Immature natural killer cell (primary cell): Measurements from ENCODE around the gene DGCR2. TPM values are rescaled to one million over a fixed set of nuclear protein-coding genes. Genes with fewer than 3 reads are reported as not detected.
"Not testable (repeated sequence)": the region's sequence is repeated elsewhere in the genome, so short reads cannot be mapped to it uniquely, and the experiment has no call there.

Experiments
- DNase-seq, 3 donors: peaks; one replicate each; pipeline ENCODE4 v3.0.0; 2022; ENCODE audit warnings: mixed read lengths in 1 of 3
- H3K27ac Mint-ChIP-seq, 6 donors: one replicate each; pipeline ENCODE4 v1.8.0; 2020; ENCODE audit warnings: mixed read lengths in 6 of 6, mild to moderate bottlenecking in 5 of 6, inconsistent platforms in 4 of 6, moderate library complexity in 3 of 6
- H3K27me3 Mint-ChIP-seq, 3 donors: one replicate each; pipeline ENCODE4 v1.8.0; 2020 to 2021; ENCODE audit warnings: low read depth in 3 of 3, mild to moderate bottlenecking in 3 of 3, mixed read lengths in 3 of 3, moderate library complexity in 3 of 3, inconsistent platforms in 1 of 3
- H3K36me3 Mint-ChIP-seq, 3 donors: one replicate each; pipeline ENCODE4 v1.8.0; 2020; ENCODE audit warnings: mixed read lengths in 3 of 3, inconsistent platforms in 2 of 3, mild to moderate bottlenecking in 2 of 3
- H3K4me1 Mint-ChIP-seq, 2 donors: one replicate each; pipeline ENCODE4 v1.8.0; 2020; ENCODE audit warnings: inconsistent platforms in 2 of 2, mild to moderate bottlenecking in 2 of 2, mixed read lengths in 2 of 2, moderate library complexity in 1 of 2
- H3K4me3 Mint-ChIP-seq, 5 donors: one replicate each; pipeline ENCODE4 v1.8.0; 2020; ENCODE audit warnings: mild to moderate bottlenecking in 5 of 5, mixed read lengths in 5 of 5, inconsistent platforms in 3 of 5, moderate library complexity in 3 of 5
- H3K9me3 Mint-ChIP-seq, 6 donors: one replicate each; pipeline ENCODE4 v1.8.0; 2020; ENCODE audit warnings: mild to moderate bottlenecking in 6 of 6, mixed read lengths in 6 of 6, inconsistent platforms in 4 of 6, moderate library complexity in 3 of 6
- polyA plus RNA-seq, 3 donors: library from polyadenylated mRNA; unstranded; fragments of 300-500 nt; fragmentation: Illumina TruSeq; gene quantifications; one replicate each; pipeline ENCODE4 v1.2.3, GENCODE V29; 2021

The DGCR2 gene
- polyA plus RNA-seq, 3 donors from 2014 or later: 19.4 to 51.7 (median 31.6) TPM

DNA sequence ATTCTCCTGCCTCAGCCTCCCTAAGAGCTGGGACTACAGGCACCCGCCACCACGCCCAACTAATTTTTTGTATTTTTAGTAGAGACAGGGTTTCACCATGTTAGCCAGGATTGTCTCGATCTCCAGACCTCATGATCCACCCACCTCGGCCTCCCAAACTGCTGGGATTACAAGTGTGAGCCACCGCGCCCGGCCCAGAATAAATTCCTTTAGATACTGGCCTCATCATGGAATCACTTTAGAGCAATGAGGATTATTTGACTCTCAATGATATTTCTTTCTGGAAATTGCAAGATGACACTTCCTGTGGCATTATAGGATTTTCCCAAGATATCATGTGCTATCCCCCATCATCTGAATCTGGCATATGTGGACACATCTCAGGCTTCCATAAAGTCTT, 108.8 kb downstream of the DGCR2 start:
- not testable (repeated sequence) for H3K4me1 Mint-ChIP-seq, DNase-seq, H3K36me3 Mint-ChIP-seq, H3K4me3 Mint-ChIP-seq, H3K9me3 Mint-ChIP-seq, H3K27ac Mint-ChIP-seq
- H3K27me3 Mint-ChIP-seq: peaks cover 5 to 13% (median 5%) of the 10 kb centered on the region in 3 donors

DNA sequence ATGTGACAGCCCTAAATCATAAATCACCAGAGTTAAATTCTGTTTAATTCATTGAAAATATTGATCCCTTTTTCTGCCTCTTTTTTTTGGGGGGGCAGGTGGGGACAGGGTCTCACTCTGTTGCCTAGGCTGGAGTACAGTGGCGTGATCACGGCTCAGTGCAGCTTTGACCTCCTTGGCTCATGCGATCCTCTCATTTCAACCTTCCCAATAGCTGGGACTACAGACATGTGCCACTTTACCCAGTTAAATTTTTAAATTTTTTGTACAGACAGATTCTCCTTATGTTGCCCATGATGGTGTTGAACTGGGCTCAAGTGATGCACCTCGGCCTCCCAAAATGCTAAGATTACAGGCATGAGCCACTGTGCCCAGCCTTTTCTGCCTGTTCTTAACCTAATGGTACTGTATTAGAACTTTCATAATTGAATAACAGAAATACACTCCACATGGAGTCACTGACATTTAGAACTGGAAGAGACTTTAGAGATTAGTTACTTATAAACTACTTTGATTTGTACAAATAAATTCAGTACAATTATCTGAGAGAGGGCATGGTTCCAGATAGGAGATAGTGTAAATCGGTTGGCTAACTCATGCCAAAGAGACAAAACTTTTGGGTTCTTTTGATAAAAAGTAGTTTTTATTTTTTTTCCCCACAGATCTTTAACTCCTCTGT, 109.8 kb downstream of the DGCR2 start:
- no peaks in the 10 kb centered on the region for H3K4me1 Mint-ChIP-seq
- no peak for DNase-seq
- no peaks in the 10 kb centered on the region for H3K9me3 Mint-ChIP-seq
- no peak overlapping the region for H3K4me3 Mint-ChIP-seq
- H3K36me3 Mint-ChIP-seq: no peaks in the 10 kb centered on the region
- peaks cover 5 to 13% (median 5%) of the 10 kb centered on the region in 3 donors for H3K27me3 Mint-ChIP-seq
- no peak overlapping the region for H3K27ac Mint-ChIP-seq

DNA sequence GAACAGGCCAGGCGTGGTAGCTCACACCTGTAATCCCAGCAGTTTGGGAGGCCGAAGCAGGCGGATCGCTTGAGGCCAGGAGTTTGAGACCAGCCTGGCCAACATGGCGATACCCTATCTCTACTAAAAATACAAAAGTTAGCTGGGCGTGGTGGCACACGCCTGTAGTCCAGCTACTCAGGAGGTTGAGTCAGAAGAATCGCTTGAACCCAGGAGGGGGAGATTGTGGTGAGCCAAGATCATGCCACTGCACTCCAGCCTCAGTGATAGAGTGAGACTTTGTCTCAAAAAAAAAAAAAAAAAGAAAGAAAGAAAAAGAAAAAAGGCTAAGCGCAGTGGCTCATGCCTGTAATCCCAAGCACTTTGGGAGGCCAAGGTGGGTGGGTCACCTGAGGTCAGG, 110.6 kb downstream of the DGCR2 start:
- H3K9me3 Mint-ChIP-seq, H3K4me3 Mint-ChIP-seq, H3K4me1 Mint-ChIP-seq, DNase-seq, H3K36me3 Mint-ChIP-seq, H3K27ac Mint-ChIP-seq: not testable (repeated sequence)
- peaks cover 5 to 13% (median 5%) of the 10 kb centered on the region in 3 donors for H3K27me3 Mint-ChIP-seq

DNA sequence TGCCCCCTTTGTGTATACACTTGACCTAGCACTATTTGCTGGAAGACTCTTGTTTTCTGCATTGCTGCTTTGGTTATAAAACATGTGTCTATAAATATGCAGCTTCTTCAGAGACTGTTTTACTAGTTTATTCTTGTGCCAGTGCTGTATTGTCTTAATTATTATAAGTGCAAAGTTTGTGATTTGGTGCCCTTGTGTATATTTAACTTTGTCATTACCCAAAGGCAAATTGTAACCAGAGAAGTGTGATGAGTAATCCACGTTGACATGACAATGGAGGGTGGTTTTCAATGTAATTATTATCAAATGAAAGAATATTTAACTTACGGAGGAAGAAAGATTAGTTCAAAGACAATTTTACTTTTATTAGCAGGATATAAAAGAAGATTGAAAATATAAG, 111.1 kb downstream of the DGCR2 start:
- Mint-ChIP-seq H3K27ac (no peak overlapping the region), H3K4me3 (no peak overlapping the region), H3K27me3 (peaks cover 5 to 15% (median 5%) of the 10 kb centered on the region in 3 donors), H3K36me3 (no peaks in the 10 kb centered on the region), H3K4me1 (no peaks in the 10 kb centered on the region), H3K9me3 (no peaks in the 10 kb centered on the region)
- DNase-seq: no peak

DNA sequence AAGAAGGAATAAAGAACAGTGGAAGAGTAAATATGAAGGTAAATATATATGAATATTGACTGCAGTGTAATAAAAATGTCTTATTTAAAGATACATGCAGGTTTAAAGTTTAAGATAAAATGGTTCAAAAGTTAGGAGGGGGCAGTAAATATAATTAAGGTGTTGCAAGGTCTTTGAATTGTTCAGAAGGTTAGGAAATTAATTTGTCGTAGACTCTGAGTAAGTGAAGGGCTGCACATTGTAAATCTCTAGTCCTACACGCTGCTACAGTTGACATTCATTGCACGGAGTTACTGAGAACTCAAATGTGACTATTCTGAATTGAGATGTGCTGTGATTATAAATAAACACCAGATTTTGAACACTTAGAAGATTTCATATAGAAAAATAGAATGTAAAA, 116.3 kb downstream of the DGCR2 start:
- no peak overlapping the region for H3K27ac Mint-ChIP-seq

DNA sequence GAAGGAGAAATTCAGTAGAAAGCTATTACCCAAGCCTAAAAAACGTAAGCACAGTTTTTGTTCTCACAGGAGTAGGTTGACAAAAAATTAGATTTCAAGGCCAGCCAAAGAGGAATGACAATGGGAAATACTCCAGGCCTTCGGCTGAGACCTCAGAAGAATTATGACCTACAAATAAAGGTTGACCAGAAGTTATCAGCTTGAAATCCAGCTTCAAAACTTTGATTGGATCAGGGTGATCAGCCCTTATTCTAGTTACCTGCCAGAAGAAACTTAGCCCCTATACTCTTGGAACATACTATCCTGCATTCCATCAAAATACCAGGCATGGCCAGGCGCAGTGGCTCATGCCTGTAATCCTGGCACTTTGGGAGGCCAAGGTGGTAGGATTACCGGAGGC, 117.7 kb downstream of the DGCR2 start:
- DNase-seq: no peak
- H3K27me3 Mint-ChIP-seq: peaks cover 2 to 14% (median 6%) of the 10 kb centered on the region in 3 donors
- H3K4me1 Mint-ChIP-seq: no peaks in the 10 kb centered on the region
- H3K4me3 Mint-ChIP-seq: no peak overlapping the region
- no peaks in the 10 kb centered on the region for H3K9me3 Mint-ChIP-seq
- no peak overlapping the region for H3K27ac Mint-ChIP-seq
- no peaks in the 10 kb centered on the region for H3K36me3 Mint-ChIP-seq

More for the DNA sequence above, 116.3 kb downstream of the DGCR2 start:
- H3K27me3 Mint-ChIP-seq: peaks cover 2 to 12% (median 10%) of the 10 kb centered on the region in 3 donors
- H3K36me3 Mint-ChIP-seq: no peaks in the 10 kb centered on the region
- no peak overlapping the region for H3K4me3 Mint-ChIP-seq
- H3K4me1 Mint-ChIP-seq: no peaks in the 10 kb centered on the region
- no peak for DNase-seq
- no peaks in the 10 kb centered on the region for H3K9me3 Mint-ChIP-seq

DNA sequence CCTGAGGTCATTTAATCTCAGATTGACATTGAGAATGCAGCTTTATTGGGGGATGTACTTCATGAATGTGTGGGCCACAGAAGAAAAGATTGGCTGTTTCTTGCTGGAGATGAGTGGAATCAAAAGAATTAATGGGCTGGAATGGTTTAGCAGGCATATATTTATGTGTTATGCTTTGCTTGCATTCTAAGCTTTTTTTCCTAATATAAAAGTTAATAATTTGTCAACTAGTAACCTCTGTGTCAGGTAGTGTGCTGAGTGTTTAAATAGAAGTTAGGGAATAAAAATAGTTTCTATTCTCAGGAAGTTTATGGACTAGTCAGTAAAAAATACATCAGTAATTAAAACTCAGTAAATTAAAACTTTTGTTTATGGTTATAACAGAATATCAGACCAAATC, 118.7 kb downstream of the DGCR2 start:
- Mint-ChIP-seq H3K36me3 (no peaks in the 10 kb centered on the region), H3K27ac (no peak overlapping the region), H3K9me3 (no peaks in the 10 kb centered on the region), H3K4me3 (no peak overlapping the region), H3K4me1 (no peaks in the 10 kb centered on the region), H3K27me3 (peaks cover 2 to 17% (median 4%) of the 10 kb centered on the region in 3 donors)
- no peak for DNase-seq

DNA sequence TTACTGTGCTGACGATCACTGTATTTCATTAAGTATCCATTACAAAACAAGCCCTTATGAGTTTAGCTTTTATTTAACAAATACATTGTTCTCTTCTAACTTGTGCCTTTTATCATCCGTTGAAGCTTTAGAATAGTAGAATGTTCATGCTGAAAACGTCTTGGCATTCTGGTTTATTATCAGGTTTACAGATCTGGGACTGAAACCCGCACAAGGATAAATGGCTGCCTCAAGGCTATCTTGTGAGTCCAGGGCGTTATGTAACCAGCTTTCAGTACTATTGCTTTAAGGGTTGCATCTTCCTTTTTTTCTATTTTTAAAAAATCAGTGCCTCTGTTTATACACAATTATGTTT, 119.6 kb downstream of the DGCR2 start:
- DNase-seq: no peak
- Mint-ChIP-seq H3K27ac (no peak overlapping the region), H3K4me3 (no peak overlapping the region), H3K9me3 (no peaks in the 10 kb centered on the region), H3K4me1 (no peaks in the 10 kb centered on the region), H3K36me3 (no peaks in the 10 kb centered on the region), H3K27me3 (peaks cover 2 to 21% (median 4%) of the 10 kb centered on the region in 3 donors)

DNA sequence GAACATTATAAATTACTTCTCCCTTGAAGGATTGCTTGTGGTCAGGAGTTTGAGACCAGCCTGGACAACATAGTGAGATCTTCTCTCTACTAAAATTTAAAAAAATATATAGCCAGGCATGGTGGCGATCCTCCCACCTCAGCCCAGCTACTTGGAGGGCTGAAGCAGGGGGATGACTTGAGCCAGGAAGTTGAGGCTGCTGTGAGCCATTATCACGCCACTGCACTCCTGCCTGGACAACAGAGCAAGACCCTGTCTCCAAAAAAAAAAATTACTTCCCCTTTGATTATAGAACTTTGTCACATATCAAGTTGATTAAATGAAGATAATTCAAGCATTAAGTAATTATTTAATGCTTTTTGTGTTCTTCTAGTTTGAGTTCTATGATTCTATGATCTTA, 121.0 kb downstream of the DGCR2 start:
- Mint-ChIP-seq H3K9me3 (no peaks in the 10 kb centered on the region), H3K4me1 (no peaks in the 10 kb centered on the region), H3K4me3 (no peak overlapping the region), H3K36me3 (no peaks in the 10 kb centered on the region), H3K27ac (no peak overlapping the region), H3K27me3 (peaks cover 2 to 21% (median 3%) of the 10 kb centered on the region in 3 donors)
- DNase-seq: no peak

DNA sequence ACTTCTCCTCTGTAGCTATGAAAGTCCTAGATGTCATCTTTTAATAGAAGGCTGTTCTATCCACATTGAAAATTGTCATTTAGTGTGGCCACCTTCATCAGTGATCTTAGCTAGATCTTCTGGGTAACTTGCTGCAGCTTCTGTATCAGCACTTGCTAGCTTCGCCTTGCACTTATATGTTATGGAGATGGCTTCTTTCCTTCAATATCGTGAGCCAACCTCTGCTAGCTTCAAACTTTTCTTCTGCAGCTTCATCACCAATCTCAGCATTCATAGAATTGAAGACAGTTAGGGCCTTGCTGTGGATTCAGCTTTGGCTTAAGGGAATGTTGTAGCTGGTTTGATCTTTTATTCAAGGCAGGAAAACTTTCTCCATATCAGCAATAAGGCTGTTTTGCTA, 122.1 kb downstream of the DGCR2 start:
- not testable (repeated sequence) for H3K4me1 Mint-ChIP-seq, H3K9me3 Mint-ChIP-seq, DNase-seq, H3K4me3 Mint-ChIP-seq, H3K27ac Mint-ChIP-seq, H3K36me3 Mint-ChIP-seq
- H3K27me3 Mint-ChIP-seq: peaks cover 2 to 23% (median 3%) of the 10 kb centered on the region in 3 donors

DNA sequence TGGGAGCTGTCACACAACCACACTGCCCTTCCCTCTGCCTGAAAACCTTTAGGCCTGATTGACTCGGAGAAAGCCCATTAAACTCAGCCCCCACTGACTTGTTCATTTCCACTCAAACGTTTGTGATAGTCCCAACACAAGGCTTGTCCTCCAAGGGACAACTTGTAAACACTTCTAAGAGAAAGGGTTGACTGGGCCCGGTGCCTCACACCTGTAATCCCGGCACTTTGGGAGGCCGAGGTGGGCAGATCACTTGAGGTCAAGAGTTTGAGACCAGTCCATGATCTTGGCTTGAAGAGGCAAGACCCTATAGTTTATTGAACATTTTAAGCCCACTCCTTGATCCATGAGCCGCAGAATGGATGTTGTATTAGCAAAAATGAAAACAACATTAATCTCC, 122.8 kb downstream of the DGCR2 start:
- Mint-ChIP-seq H3K27me3 (peaks cover 2 to 20% (median 3%) of the 10 kb centered on the region in 3 donors), H3K4me1 (no peaks in the 10 kb centered on the region), H3K36me3 (no peaks in the 10 kb centered on the region), H3K9me3 (no peaks in the 10 kb centered on the region), H3K27ac (no peak overlapping the region), H3K4me3 (no peak overlapping the region)
- DNase-seq: no peak

DNA sequence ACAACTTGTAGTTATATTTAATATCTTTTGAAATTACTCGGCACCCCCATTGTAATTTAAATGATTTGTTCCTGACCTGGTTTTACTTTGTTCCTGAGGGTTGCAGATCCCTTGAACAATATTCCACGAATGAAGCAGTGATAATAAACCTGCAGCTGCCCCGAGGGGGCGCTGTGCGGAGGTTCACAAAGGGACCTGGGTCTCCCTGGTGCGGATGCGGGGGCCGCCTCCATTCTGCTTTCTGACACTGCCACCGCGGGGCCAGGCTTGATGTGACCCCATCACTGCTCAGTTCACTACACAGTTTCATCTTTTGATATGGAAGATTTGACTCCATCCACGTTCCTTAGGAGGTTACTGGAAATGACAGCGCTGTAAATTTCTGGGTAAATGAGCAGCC, 123.2 kb downstream of the DGCR2 start:
- no peak overlapping the region for H3K4me3 Mint-ChIP-seq
- no peaks in the 10 kb centered on the region for H3K4me1 Mint-ChIP-seq
- no peak overlapping the region for H3K27ac Mint-ChIP-seq
- no peak for DNase-seq
- H3K9me3 Mint-ChIP-seq: no peaks in the 10 kb centered on the region
- H3K27me3 Mint-ChIP-seq: peaks cover 0 to 17% (median 3%) of the 10 kb centered on the region in 3 donors
- no peaks in the 10 kb centered on the region for H3K36me3 Mint-ChIP-seq

DNA sequence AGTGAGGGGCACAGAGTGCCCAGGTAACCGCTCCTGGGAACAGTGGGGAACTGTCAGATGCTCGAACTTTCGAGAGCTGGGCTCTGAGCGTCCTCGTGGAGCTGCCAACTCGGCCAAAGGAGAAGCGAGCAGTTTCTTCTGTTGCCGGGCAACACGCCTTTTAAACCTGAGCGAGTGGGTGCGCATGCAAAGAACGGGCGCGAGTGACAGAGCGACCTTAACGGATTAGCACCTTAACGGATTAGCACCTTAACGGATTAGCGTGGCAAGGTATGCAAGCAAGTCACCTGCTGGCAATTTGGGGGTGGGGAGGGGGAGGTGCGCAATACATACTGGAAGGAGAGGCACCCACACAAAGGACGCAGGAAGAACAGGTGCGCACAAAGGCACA, 124.3 kb downstream of the DGCR2 start:
- no peak overlapping the region for H3K4me3 Mint-ChIP-seq
- H3K27ac Mint-ChIP-seq: no peak overlapping the region
- DNase-seq: no peak
- no peaks in the 10 kb centered on the region for H3K36me3 Mint-ChIP-seq
- H3K9me3 Mint-ChIP-seq: no peaks in the 10 kb centered on the region
- H3K4me1 Mint-ChIP-seq: no peaks in the 10 kb centered on the region
- H3K27me3 Mint-ChIP-seq: peaks cover under 1 to 19% (median 3%) of the 10 kb centered on the region in 3 donors

DNA sequence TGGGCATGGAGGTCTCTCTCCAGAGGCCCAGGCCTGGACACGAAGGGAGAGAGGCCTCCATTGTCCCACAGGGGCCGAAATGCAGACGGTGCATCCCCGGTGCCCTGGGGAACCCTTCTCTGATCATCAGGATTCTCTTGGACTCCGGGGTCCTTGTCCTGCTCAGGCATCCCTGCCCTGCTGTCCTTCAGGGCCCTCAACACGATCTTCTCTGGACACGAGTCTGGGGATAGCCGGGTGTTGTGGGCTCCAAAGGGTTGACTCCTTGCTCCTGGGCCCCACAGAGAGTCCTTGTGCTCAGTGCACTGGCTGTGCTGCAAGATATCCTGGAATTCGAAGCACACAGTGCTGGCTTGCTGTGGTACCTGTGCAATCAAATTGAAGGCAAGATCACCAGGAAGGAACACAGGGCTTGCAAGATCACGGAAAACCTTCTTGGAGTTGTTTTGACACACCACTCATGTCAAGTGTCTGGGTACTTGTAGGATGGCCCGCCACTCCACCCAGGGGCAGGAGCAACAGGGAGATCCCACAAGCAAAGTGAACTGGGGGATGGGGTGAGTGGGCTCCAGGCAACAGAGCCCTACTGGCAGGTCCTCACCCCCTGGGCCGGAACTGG, 124.8 kb downstream of the DGCR2 start:
- H3K27me3 Mint-ChIP-seq: peaks cover 2 to 18% (median 3%) of the 10 kb centered on the region in 3 donors
- H3K4me1 Mint-ChIP-seq: no peaks in the 10 kb centered on the region
- no peak overlapping the region for H3K4me3 Mint-ChIP-seq

DNA sequence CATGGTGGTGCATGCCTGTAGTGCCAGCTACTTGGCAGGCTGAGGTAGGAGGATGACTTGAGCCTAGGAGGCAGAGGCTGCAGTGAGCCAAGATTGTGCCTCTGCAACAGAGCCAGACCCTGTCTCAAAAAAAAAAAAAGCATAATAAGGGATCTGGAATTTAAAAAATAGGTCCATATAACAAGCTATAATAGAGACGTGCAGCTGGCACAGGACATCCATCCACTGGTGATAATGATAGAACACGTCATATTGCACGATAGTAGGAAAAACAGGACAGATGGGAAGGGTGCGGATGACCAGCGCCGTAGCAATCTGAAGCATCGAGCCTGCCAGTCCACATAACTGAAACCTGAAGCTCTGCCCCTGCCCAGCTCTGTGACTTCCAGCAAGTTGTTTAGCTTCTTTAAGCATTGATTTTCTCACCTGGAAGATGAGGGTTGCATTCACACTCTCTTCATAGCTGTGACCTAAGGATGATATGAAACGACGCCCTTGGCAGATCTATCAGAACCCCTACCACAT, 125.8 kb downstream of the DGCR2 start:
- no peak for DNase-seq
- H3K36me3 Mint-ChIP-seq: no peaks in the 10 kb centered on the region
- H3K4me3 Mint-ChIP-seq: no peak overlapping the region
- H3K4me1 Mint-ChIP-seq: no peaks in the 10 kb centered on the region
- no peak overlapping the region for H3K27ac Mint-ChIP-seq
- no peaks in the 10 kb centered on the region for H3K9me3 Mint-ChIP-seq
- peaks cover 0 to 18% (median 2%) of the 10 kb centered on the region in 3 donors for H3K27me3 Mint-ChIP-seq

More for the DNA sequence above, 124.8 kb downstream of the DGCR2 start:
- H3K9me3 Mint-ChIP-seq: no peaks in the 10 kb centered on the region
- H3K27ac Mint-ChIP-seq: no peak overlapping the region
- H3K36me3 Mint-ChIP-seq: no peaks in the 10 kb centered on the region
- DNase-seq: no peak
